Anterior cingulate cortex (tissue), 58 donors: ENCODE results near the gene CENPM.

Experiments
- DNase-seq, 58 donors: peaks; one replicate each; lab custom pipeline; 2025; lab: John Stamatoyannopoulos, UW

CENPM gene

GRCh38 chr22:41915786-41916493, 31.0 kb downstream of the CENPM start:
- no peak for DNase-seq

DNA sequence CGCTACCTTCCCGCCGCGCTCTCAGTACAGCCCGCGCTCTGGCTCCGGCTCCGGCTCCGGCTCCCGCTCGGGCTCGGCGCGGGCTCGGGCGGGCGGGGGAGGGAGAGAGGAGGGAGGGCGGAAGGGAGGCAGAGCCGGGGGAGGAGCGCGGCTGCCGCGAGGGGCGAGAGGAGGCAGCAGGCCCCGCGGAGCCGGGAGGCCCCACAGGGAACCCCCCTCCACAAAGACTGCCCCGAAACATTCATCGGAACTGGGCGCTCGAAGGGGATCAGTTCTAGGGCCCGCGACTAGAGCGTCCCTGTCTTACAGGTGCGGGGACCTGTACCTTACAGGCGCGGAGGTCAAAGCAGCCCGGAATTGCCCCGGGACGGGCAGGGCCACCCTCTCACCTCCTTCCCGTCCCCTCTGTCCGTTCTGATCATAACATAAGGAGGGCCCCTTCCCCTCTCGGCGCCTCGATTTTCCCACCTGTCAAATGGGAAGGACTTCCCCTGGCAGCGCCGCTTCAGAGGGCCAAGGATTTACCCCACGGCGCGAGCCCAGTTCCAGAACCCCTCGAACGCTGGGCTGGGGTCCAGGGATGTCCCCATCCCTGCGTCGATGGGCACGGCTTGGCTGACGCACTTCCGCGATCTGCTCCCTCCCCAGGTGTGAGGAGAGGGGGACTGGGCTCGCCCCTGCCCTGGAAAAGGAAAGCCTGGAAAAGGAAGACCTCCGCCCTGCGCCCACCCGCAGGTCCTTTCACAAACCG, 31.7 kb downstream of the CENPM start, which contains the start of gene SHISA8:
Gene SHISA8 (minus strand): TSS at position 40 of the 751 bp plus-strand sequence. CDS start 407 bp downstream, outside the sequence.
- DNase-seq, result peak in 5 of 58 donors; percentile 13 to 37 (median 28)

DNA sequence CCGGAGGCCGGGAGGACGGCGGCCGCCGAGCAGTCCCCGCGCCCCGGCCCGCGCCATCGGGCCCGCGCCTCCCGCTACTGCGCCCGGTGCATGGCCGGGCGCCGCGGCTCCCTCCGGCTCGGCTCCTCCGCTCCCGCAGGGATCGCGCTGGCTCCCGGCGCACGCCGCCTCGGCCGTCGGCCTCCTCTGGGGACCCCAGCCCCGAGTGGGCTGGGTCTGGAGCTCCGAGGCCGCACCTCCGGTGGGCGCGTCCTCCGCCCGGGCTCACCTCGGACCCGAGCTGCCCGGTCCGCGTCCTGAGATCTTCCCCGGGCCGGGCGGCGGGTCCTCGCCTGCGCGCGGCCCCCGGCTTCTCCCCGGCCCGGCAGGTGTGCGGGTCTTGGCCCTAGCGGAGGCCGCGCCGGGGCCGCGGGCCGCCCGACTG, 32.3 kb downstream of the CENPM start:
- no peak for DNase-seq

- no peak for DNase-seq
Observed at GRCh38 chr22:41913842-41914534, 33.0 kb downstream of the CENPM start.

DNA sequence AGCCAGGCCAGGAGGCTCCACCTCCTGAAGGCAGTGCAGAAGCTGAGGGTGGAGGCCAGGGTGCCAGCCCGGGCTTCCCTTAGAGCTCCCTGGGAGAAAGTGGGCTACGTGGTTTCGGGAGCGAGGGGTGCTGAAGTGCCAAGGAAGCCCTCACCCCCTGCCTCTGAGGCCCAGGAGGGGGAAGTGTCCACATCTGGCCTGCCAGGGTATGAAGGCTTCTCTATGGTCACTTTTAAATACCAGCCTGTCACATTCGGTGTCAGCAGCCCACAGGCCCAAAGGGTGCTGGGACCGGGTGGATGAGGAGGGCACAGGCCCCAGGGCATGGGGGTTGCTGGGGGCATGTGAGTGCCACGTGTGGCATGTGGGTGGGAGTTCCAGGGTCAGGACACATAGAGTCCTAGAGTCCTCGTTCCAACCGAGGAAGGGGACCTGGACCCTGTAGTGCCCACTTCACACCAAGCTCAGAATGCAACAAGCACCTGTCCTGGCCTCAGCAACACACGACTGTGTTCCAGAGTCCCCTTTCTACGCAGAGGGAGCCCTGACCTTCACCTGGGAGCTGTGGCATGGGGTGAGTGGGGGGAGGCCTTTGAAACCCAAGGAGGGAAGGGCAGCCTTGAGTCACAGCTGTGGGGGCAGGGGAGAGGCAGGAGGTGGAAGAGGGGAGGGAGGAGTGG, 33.8 kb downstream of the CENPM start:
- no peak for DNase-seq

- DNase-seq, result no peak
Observed at GRCh38 chr22:41912338-41913039, 34.5 kb downstream of the CENPM start.

DNA sequence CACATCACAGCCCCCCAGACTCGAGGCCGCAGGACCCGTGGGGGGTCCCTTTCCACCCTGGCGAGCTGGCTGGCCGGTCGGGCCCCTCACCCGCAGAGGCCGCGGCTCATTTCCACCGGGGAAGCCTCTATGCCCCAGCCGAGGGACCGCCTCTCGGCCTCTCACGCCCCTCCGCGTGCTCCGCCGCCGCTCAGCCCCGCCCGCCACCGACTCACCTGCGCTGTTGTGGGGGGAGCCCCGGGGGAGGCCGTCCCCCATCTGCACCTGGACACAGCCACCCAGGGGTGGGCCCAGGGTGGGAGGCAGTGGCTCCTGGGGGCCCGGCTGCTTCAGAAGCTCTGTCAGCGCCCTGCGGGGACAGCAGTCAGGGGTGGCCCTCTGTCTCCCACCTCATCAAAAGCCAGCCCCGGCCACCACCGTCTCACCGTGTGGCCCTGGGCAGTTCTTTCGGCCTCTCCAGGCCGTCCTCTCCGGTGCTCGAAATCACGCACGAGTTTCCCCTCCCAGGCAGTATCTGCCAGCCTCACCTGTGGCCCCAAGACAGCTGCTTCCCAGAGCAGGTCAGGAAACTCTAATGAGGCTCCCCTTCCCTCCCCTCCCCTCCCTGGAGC, 35.8 kb downstream of the CENPM start:
- no peak for DNase-seq

DNA sequence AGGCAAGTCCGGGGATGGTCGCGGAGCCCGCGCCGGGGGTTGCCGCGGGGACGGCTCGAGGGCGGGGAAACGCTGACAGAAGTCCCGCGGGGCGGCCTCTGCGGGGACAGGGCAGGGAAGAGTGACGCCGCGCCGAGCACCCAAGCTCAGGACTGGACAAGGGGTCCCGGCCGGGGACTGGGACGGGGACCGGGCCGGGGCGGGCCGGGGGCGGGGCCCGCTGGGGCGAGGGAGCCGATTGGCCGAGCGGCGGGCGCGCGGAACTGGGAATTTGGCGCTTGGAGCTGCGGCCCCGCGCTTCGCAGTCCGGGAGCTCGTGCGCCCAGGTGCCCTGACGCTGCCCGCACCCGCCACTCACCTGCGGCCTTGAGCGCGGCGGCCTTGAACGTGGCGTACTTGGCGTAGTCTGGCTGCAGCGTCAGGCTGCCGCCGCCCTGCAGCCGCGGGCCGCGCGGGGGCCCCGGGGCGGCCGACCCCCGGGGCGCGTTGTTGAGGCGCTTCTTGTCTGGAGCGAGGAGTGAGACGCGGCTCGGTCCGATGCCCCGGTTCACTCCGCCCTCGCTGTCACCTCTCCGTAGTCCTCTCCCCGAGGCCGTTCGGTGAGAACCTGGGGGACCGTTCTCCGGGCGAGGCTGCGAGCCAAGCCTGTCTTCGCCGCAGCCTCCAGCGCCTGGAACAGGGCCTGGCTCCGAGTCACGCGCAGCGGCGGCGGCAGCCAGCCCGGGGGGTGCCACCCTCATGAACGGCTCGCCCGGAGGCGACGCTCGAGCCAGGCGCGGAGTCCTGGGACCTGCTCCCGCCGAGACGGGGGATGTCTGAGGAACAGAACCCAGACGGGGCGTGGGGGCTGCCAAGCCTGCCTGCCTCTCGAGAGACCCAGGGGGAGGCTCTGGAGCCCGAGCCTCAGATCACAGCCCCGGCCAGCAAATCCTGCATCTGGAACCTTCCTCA, 36.6 kb downstream of the CENPM start:
- peak in 35 of 58 donors; percentile 20 to 72 (median 47) for DNase-seq

DNA sequence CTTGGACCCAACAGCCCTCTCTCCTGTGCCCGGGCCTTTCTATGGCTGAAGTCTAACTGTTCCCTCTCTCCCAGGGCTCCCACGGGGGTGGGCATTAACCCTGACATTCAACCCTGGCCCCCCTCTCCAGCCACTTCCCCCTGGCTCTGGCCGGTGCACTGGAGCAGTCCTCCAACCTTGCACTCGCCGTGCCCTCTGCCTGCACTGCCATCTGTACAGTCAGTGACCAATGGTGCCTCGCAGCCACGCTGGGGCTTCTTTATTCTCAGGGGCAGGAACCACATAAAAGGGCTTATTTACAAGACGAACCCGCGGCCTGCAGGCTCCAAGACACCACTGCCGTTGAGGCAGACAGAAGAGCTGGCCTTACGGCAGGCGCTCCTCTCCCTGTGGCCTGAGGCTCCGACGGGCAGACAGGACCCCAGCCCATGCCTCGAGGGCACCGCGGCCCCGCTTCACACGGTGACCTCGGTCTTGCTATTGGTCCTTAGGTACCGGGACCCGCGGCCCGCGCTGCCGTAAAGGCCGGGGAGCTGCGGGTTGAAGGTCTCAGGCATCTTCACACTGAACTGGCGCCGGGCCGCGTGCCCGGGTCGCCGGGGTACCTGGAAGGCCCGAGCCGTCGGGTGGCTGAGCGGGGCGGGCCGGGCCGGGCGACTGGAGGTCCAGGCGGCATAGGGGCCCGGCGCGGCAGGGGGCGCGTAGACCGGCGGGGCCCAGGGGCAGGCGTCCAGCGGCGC, 37.5 kb downstream of the CENPM start:
- DNase-seq, result peak in 2 of 58 donors; percentile 9 to 20

GRCh38 chr22:41908411-41909309, 38.3 kb downstream of the CENPM start:
- peak in 1 of 58 donors; percentile 34 for DNase-seq

- no peak for DNase-seq
Observed at GRCh38 chr22:41907436-41908401, 39.2 kb downstream of the CENPM start.

DNA sequence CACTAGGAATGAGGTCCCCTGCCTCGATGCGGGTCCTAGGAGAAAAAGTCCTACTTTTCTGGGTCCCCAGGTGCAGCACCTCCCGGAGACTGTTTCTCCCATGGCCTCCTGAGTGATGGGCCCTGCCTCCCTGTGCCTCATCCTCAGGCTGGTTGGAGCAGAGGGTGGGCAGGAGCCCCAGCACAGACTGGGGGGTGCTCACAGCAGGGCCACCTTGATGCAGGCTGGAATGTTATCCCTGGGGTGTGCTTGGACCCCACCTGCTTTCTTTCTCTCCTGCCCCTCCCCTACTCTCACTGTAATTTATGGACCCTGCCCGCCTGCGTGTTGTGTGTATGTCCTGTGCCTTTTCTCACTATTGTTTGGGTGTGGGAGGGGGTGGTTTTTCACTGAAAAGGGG, 40.1 kb downstream of the CENPM start:
- DNase-seq, result no peak

DNA sequence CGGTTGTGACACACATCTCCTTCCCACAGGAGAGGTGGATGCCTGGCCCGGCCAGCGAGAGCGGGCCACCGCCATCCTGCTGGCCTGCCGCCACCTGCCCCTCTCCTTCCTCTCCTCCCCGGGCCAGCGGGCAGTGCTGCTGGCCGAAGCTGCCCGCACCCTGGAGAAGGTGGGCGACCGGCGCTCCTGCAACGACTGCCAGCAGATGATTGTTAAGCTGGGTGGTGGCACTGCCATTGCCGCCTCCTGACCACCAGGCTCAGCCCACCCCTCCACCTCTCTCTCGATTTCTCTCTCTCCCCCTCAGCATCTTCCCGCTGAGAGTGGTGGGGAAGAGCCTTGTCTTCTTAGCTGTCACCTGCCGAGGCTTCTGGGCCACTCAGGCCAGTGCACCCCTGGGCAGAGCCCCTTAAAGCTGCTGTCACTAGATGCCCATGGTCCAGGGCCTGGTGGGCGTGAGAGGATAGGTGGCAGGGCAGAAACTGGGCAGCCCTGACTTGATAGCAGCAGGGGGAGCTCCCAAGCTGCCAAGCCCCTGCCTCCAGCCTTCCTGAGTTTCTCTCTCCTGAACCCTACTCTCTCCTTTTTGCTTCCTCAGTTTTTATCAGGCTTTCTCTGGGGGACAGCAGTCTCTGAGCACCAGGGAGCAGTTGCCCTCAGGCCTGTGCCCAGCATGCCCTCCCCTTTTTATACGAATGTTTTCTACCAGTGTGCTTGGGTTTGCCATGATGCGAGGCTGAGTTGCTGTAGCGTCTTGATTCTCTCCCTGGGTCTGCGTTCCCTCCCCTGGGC, 41.3 kb downstream of the CENPM start:
- no peak for DNase-seq
